Measurements from ENCODE around the gene FSTL4.

The FSTL4 gene

GRCh38 chr5:133514456-133514855 lies 97.9 kb downstream of the FSTL4 start:
- ChIA-PET POLR2A (no interaction called here), CTCF (no interaction called here)
- TF ChIP-seq CTCF (IDR thresholded peaks at IDR 0.05; ENCODE audit: insufficient read depth, low read length, missing control alignments) = no peak
- no peak overlapping the region for H3K4me3 ChIP-seq (ENCODE audit: low read depth, low read length)
- DNase-seq (ENCODE audit: low read depth, low spot score) = no peak

GRCh38 chr5:133512896-133513295 lies 99.4 kb downstream of the FSTL4 start:
- CTCF ChIA-PET = no interaction called here
- no peak for TF ChIP-seq CTCF (IDR thresholded peaks at IDR 0.05; ENCODE audit: insufficient read depth, low read length, missing control alignments)
- no peak overlapping the region for H3K4me3 ChIP-seq (ENCODE audit: low read depth, low read length)
- POLR2A ChIA-PET = no interaction called here
- no peak for DNase-seq (ENCODE audit: low read depth, low spot score)

GRCh38 chr5:133511653-133512235 lies 100.6 kb downstream of the FSTL4 start:
- ChIA-PET POLR2A (no interaction called here), CTCF (no interaction called here)
- no peak for TF ChIP-seq CTCF (IDR thresholded peaks at IDR 0.05; ENCODE audit: insufficient read depth, low read length, missing control alignments)
- no peak for DNase-seq (ENCODE audit: low read depth, low spot score)
- no peak overlapping the region for H3K4me3 ChIP-seq (ENCODE audit: low read depth, low read length)

- ChIA-PET CTCF (no interaction called here), POLR2A (no interaction called here)
- H3K4me3 ChIP-seq (ENCODE audit: low read depth, low read length) = no peak overlapping the region
- TF ChIP-seq CTCF (IDR thresholded peaks at IDR 0.05; ENCODE audit: insufficient read depth, low read length, missing control alignments) = no peak
- no peak for DNase-seq (ENCODE audit: low read depth, low spot score)
Measured at GRCh38 chr5:133510634-133511262, 101.6 kb downstream of the FSTL4 start.

GRCh38 chr5:133509742-133510079 lies 102.6 kb downstream of the FSTL4 start:
- TF ChIP-seq CTCF (IDR thresholded peaks at IDR 0.05; ENCODE audit: insufficient read depth, low read length, missing control alignments) = no peak
- H3K4me3 ChIP-seq (ENCODE audit: low read depth, low read length) = no peak overlapping the region
- ChIA-PET POLR2A (no interaction called here), CTCF (no interaction called here)
- DNase-seq (ENCODE audit: low read depth, low spot score) = no peak

GRCh38 chr5:133508845-133509741 lies 103.2 kb downstream of the FSTL4 start:
- H3K4me3 ChIP-seq (ENCODE audit: low read depth, low read length) = no peak overlapping the region
- POLR2A ChIA-PET = no interaction called here
- CTCF ChIA-PET = no interaction called here
- no peak for TF ChIP-seq CTCF (IDR thresholded peaks at IDR 0.05; ENCODE audit: insufficient read depth, low read length, missing control alignments)
- DNase-seq (ENCODE audit: low read depth, low spot score) = no peak
